Liver (tissue), 9 donors: ENCODE data around the gene MAN2A1. TPM values are rescaled to one million over a fixed set of nuclear protein-coding genes. Genes with fewer than 3 reads are reported as not detected.

ENCODE experiments used
- DNase-seq: peaks from one replicate; pipeline ENCODE4 v3.0.0-alpha.2; 2017; ENCODE audit warnings: low spot score
- H3K27ac ChIP-seq, 2 donors: one replicate each; pipeline ENCODE4 v1.7.0; 2013; ENCODE audit warnings: inconsistent platforms in 2 of 2, low read length in 2 of 2, control low read depth in 1 of 2, low read depth in 1 of 2, mild to moderate bottlenecking in 1 of 2
- H3K27me3 ChIP-seq, 4 donors: one replicate each; pipeline versions ENCODE4 v1.6.1 to v1.7.0; 2013; ENCODE audit warnings: low read length in 3 of 4, inconsistent platforms in 1 of 4, mild to moderate bottlenecking in 1 of 4, moderate library complexity in 1 of 4; ENCODE audit not compliant: control insufficient read depth in 4 of 4, insufficient read depth in 4 of 4
- H3K36me3 ChIP-seq, 4 donors: one replicate each; pipeline versions ENCODE4 v1.6.1 to v1.7.0; 2013; ENCODE audit warnings: low read length in 3 of 4, mild to moderate bottlenecking in 3 of 4, low read depth in 1 of 4, moderate library complexity in 1 of 4; ENCODE audit not compliant: control insufficient read depth in 4 of 4, insufficient read depth in 3 of 4
- H3K4me1 ChIP-seq, 4 donors: one replicate each; pipeline versions ENCODE4 v1.6.1 to v1.7.0; 2013; ENCODE audit warnings: low read length in 3 of 4, mild to moderate bottlenecking in 3 of 4, moderate library complexity in 1 of 4; ENCODE audit not compliant: control insufficient read depth in 4 of 4, insufficient read depth in 4 of 4
- H3K4me3 ChIP-seq, 3 donors: one replicate each; pipeline versions ENCODE4 v1.6.1 to v1.7.0; 2013; ENCODE audit warnings: low read length in 3 of 3, control low read depth in 1 of 3, low read depth in 1 of 3, mild to moderate bottlenecking in 1 of 3
- H3K9ac ChIP-seq, 2 donors: one replicate each; pipeline ENCODE4 v1.7.0; 2013; ENCODE audit warnings: low read length in 2 of 2, mild to moderate bottlenecking in 2 of 2, moderate library complexity in 2 of 2, control low read depth in 1 of 2, low read depth in 1 of 2
- H3K9me3 ChIP-seq, 4 donors: one replicate each; pipeline versions ENCODE4 v1.6.1 to v1.7.0; 2013; ENCODE audit warnings: low read length in 3 of 4; ENCODE audit not compliant: control insufficient read depth in 4 of 4
- EGR1 ChIP-seq, 2 donors: IDR thresholded peaks; 2 replicates each; pipeline ENCODE4 v1.6.1; 2016 to 2018; ENCODE audit warnings: antibody characterized with exemption in 2 of 2, low read depth in 2 of 2
- FOXA1 ChIP-seq: IDR thresholded peaks from 2 replicates; pipeline ENCODE4 v1.6.1; 2016; ENCODE audit warnings: antibody characterized with exemption
- FOXA2 ChIP-seq: IDR thresholded peaks from 2 replicates; pipeline ENCODE4 v1.6.1; 2016; ENCODE audit warnings: antibody characterized with exemption
- GABPA ChIP-seq, 2 donors: IDR thresholded peaks in 1 of 2; conservative IDR thresholded peaks in 1 of 2; 2 replicates each; pipeline ENCODE4 v1.6.1; 2016; ENCODE audit warnings: antibody characterized with exemption in 2 of 2, mild to moderate bottlenecking in 1 of 2, moderate library complexity in 1 of 2
- HNF4A ChIP-seq, 2 donors: conservative IDR thresholded peaks; 2 replicates each; pipeline ENCODE4 v1.6.1; 2016; ENCODE audit warnings: antibody characterized with exemption in 2 of 2, mild to moderate bottlenecking in 2 of 2
- JUND ChIP-seq, 2 donors: IDR thresholded peaks; 2 replicates each; pipeline ENCODE4 v1.6.1; 2016; ENCODE audit warnings: antibody characterized with exemption in 2 of 2
- NR2F2 ChIP-seq: IDR thresholded peaks from 2 replicates; pipeline ENCODE4 v1.6.1; 2016; ENCODE audit warnings: antibody characterized with exemption
- RAD21 ChIP-seq, 2 donors: IDR thresholded peaks; 2 replicates each; pipeline ENCODE4 v1.6.1; 2016; ENCODE audit warnings: antibody characterized with exemption in 2 of 2, mild to moderate bottlenecking in 2 of 2
- RXRA ChIP-seq, 2 donors: IDR thresholded peaks; 2 replicates each; pipeline ENCODE4 v1.6.1; 2017 to 2018; ENCODE audit warnings: antibody characterized with exemption in 2 of 2, mild to moderate bottlenecking in 1 of 2
- SP1 ChIP-seq: IDR thresholded peaks from 2 replicates; pipeline ENCODE4 v1.6.1; 2018; ENCODE audit warnings: antibody characterized with exemption, mild to moderate bottlenecking
- TAF1 ChIP-seq: conservative IDR thresholded peaks from 2 replicates; pipeline ENCODE4 v1.6.1; 2016; ENCODE audit warnings: antibody characterized with exemption, mild to moderate bottlenecking
- YY1 ChIP-seq: IDR thresholded peaks from 2 replicates; pipeline ENCODE4 v1.6.1; 2016; ENCODE audit warnings: antibody characterized with exemption, mild to moderate bottlenecking
- WGBS: extraction: QIAGEN DNeasy Blood & Tissue Kit; methylation state at CpG from one replicate; pipeline ENCODE4 v1.1.7; 2013; 5-methylcytosine and 5-hydroxymethylcytosine counted together
- polyA plus RNA-seq, 2 donors: library from polyadenylated mRNA; stranded (reverse) in 1 of 2; unstranded in 1 of 2; fragments of 200-250 nt in 1 of 2; fragments of >200 nt in 1 of 2; fragmentation: Nextera tagmentation in 1 of 2; extraction: Ambion mirVana in 1 of 2; gene quantifications; one replicate each; pipeline versions ENCODE4 v1.2.1 to v1.2.3, GENCODE V29; 2013 to 2015
- total RNA-seq, 2 donors: library from RNA; depleted of rRNA; stranded (reverse); fragments of >200 nt; gene quantifications; one replicate each; pipeline ENCODE4 v1.2.3, GENCODE V29; 2014
- TF ChIP-seq, protein P1 (sequence below): fragments of 150-350 bp; IDR thresholded peaks from 2 replicates; pipeline ENCODE4 v1.5.1; 2017; ENCODE audit warnings: improper control_type of control experiment, low read depth, low read length; ENCODE audit not compliant: missing input control
- TF ChIP-seq, protein P2 (sequence below): IDR thresholded peaks from 2 replicates; pipeline ENCODE4 v1.6.1; 2016; ENCODE audit warnings: antibody characterized with exemption, mild to moderate bottlenecking
- TF ChIP-seq, protein P3 (sequence below): IDR thresholded peaks from 2 replicates; pipeline ENCODE4 v1.6.1; 2016; ENCODE audit warnings: antibody characterized with exemption
- donor health status: healthy.
- donor health status: healthy.
- donor health status: healthy.
- donor health status: healthy.
- donor health status: healthy.

Gene MAN2A1
- total and polyA plus RNA-seq, 4 donors: 21.4 to 82.8 (median 47.3) TPM

DNA sequence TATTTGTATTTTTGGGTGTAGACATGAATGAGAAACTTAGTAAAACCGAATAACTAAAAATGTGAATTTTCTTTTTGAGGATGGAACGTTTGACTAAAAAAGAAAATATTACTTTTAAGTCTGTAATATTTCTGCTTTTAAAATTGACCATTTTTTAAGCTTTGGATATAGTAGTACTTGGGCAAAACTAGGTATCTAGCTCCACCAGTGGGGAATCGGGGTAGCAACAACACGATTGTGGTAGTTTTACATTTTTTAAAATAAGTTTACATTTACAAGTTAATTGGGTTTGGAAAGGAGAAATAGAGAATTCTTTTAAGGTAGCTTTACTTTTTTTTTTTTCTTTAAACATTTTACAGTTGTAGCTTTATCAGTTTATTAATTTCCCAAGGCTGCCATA lies 154.4 kb downstream of the MAN2A1 start:
- Histone ChIP-seq H3K4me1 (peaks cover 0 to 13% (median 4%) of the 10 kb centered on the region in 4 donors), H3K36me3 (peaks cover 5 to 30% (median 25%) of the 10 kb centered on the region in 4 donors), H3K27me3 (no peaks in the 10 kb centered on the region), H3K9me3 (no peaks in the 10 kb centered on the region), H3K27ac (peak overlapping the region in 1 of 2 donors; percentile 32), H3K4me3 (no peak overlapping the region), H3K9ac (no peak overlapping the region)
- WGBS: 94% methylated on average over 4 of the region's 4 CpGs
- no peak for DNase-seq
- TF ChIP-seq FOXA1 (no peak), RAD21 (IDR thresholded peaks at IDR 0.05) (peak; percentile 52 to 62)
- TF ChIP-seq, protein P1, sequence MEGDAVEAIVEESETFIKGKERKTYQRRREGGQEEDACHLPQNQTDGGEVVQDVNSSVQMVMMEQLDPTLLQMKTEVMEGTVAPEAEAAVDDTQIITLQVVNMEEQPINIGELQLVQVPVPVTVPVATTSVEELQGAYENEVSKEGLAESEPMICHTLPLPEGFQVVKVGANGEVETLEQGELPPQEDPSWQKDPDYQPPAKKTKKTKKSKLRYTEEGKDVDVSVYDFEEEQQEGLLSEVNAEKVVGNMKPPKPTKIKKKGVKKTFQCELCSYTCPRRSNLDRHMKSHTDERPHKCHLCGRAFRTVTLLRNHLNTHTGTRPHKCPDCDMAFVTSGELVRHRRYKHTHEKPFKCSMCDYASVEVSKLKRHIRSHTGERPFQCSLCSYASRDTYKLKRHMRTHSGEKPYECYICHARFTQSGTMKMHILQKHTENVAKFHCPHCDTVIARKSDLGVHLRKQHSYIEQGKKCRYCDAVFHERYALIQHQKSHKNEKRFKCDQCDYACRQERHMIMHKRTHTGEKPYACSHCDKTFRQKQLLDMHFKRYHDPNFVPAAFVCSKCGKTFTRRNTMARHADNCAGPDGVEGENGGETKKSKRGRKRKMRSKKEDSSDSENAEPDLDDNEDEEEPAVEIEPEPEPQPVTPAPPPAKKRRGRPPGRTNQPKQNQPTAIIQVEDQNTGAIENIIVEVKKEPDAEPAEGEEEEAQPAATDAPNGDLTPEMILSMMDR: peak; percentile 23

DNA sequence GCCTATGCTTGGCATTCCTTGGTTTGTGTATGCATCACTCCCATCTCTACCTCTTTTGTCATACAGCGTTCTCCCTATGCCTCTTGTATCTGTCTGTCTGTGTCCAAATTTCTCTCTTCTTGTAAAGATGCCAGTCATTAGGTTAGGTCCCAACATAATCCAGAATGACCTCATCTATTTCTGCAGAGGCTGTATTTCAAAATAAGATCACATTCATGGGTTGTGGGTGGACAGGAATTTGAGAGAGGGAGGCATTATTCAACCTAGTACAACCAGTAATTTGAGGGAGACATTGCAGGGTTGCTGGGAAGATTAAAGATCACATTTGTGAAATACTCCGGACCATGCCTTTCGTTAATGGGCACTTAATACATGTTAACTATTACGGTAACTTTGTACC lies 155.0 kb downstream of the MAN2A1 start:
- no peaks in the 10 kb centered on the region for H3K9me3 ChIP-seq
- no peak for DNase-seq
- 68% methylated on average over 4 of the region's 4 CpGs for WGBS
- H3K27ac ChIP-seq: peak overlapping the region in 1 of 2 donors; percentile 32
- no peaks in the 10 kb centered on the region for H3K27me3 ChIP-seq
- no peak overlapping the region for H3K4me3 ChIP-seq
- H3K9ac ChIP-seq: no peak overlapping the region
- TF ChIP-seq, protein P2, sequence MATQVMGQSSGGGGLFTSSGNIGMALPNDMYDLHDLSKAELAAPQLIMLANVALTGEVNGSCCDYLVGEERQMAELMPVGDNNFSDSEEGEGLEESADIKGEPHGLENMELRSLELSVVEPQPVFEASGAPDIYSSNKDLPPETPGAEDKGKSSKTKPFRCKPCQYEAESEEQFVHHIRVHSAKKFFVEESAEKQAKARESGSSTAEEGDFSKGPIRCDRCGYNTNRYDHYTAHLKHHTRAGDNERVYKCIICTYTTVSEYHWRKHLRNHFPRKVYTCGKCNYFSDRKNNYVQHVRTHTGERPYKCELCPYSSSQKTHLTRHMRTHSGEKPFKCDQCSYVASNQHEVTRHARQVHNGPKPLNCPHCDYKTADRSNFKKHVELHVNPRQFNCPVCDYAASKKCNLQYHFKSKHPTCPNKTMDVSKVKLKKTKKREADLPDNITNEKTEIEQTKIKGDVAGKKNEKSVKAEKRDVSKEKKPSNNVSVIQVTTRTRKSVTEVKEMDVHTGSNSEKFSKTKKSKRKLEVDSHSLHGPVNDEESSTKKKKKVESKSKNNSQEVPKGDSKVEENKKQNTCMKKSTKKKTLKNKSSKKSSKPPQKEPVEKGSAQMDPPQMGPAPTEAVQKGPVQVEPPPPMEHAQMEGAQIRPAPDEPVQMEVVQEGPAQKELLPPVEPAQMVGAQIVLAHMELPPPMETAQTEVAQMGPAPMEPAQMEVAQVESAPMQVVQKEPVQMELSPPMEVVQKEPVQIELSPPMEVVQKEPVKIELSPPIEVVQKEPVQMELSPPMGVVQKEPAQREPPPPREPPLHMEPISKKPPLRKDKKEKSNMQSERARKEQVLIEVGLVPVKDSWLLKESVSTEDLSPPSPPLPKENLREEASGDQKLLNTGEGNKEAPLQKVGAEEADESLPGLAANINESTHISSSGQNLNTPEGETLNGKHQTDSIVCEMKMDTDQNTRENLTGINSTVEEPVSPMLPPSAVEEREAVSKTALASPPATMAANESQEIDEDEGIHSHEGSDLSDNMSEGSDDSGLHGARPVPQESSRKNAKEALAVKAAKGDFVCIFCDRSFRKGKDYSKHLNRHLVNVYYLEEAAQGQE: no peak
- peak in 1 of 2 donors; percentile 39 for TF ChIP-seq HNF4A (conservative IDR thresholded peaks at IDR 0.05)
- TF ChIP-seq EGR1 (IDR thresholded peaks at IDR 0.05; ENCODE audit: low read depth in 2 of 2): no peak
- no peak for TF ChIP-seq NR2F2
- peak in 1 of 2 donors; percentile 20 for TF ChIP-seq RXRA (IDR thresholded peaks at IDR 0.05)
- TF ChIP-seq JUND (IDR thresholded peaks at IDR 0.05): no peak
- TF ChIP-seq SP1: no peak
- peak in 1 of 2 donors; percentile 8 for TF ChIP-seq RAD21 (IDR thresholded peaks at IDR 0.05)
- TF ChIP-seq GABPA (IDR thresholded peaks at IDR 0.05 in 1 of 2, conservative IDR thresholded peaks at IDR 0.05 in 1 of 2): no peak
- TF ChIP-seq FOXA1: no peak
- TF ChIP-seq, protein P3, sequence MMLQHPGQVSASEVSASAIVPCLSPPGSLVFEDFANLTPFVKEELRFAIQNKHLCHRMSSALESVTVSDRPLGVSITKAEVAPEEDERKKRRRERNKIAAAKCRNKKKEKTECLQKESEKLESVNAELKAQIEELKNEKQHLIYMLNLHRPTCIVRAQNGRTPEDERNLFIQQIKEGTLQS: no peak
- H3K36me3 ChIP-seq: peaks cover 5 to 31% (median 26%) of the 10 kb centered on the region in 4 donors
- peaks cover 0 to 13% (median 4%) of the 10 kb centered on the region in 4 donors for H3K4me1 ChIP-seq

DNA sequence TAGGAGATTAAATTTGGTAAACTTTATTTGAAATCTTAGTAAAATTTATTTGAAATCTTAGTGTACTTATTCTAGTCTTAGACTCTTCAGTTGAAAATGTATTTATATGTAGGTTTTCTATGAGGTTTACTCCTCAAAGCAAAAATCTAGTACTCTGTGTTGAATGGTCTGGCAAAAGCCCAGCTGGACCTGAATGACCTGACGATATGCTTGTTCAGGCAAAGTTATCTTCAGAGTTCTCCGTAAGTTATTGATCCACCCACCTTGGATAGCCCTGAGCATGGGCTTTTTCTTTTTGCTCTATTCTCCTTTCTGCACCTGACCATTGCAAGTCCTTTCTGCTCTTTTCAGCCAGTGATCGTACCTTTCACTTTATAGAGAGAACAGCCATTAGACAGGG lies 158.4 kb downstream of the MAN2A1 start:
- peaks cover 2 to 36% (median 25%) of the 10 kb centered on the region in 4 donors for H3K36me3 ChIP-seq
- no peak overlapping the region for H3K4me3 ChIP-seq
- TF ChIP-seq JUND (IDR thresholded peaks at IDR 0.05): no peak
- TF ChIP-seq TAF1: no peak
- no peak for TF ChIP-seq FOXA1
- peak; percentile 18 to 71 for TF ChIP-seq RXRA (IDR thresholded peaks at IDR 0.05)
- TF ChIP-seq, protein P2: no peak
- peak in 1 of 2 donors; percentile 47 for TF ChIP-seq RAD21 (IDR thresholded peaks at IDR 0.05)
- no peak for TF ChIP-seq YY1
- TF ChIP-seq SP1: no peak
- no peak for TF ChIP-seq GABPA (IDR thresholded peaks at IDR 0.05 in 1 of 2, conservative IDR thresholded peaks at IDR 0.05 in 1 of 2)
- no peak for TF ChIP-seq FOXA2
- TF ChIP-seq HNF4A (conservative IDR thresholded peaks at IDR 0.05): no peak
- TF ChIP-seq, protein P1: no peak
- H3K27me3 ChIP-seq: no peaks in the 10 kb centered on the region
- H3K9me3 ChIP-seq: no peaks in the 10 kb centered on the region
- H3K4me1 ChIP-seq: peaks cover 0 to 13% (median 4%) of the 10 kb centered on the region in 4 donors
- DNase-seq: no peak
- 53% methylated on average over 3 of the region's 3 CpGs for WGBS
- no peak overlapping the region for H3K9ac ChIP-seq
- H3K27ac ChIP-seq: no peak overlapping the region
